ENCODE measurements around the gene PRDM12. TPM values are rescaled to one million over a fixed set of nuclear protein-coding genes. Genes with fewer than 3 reads are reported as not detected.
A peak's percentile ranks its signal among the peaks of the same experiment; 100 is the strongest.

PRDM12 gene
- total RNA-seq, 1 donor from 2014 or later = not detected

GRCh38 chr9:130703501-130703900 is 39.1 kb downstream of the PRDM12 start:
- Mint-ChIP-seq H3K4me1 (ENCODE audit: low read depth) (no peaks in the 10 kb centered on the region), H3K4me3 (ENCODE audit: low read depth) (no peak overlapping the region), H3K9me3 (ENCODE audit: low read depth) (no peaks in the 10 kb centered on the region), H3K27ac (no peak overlapping the region), H3K36me3 (ENCODE audit: insufficient read depth) (peaks cover 24% of the 10 kb centered on the region), H3K27me3 (no peaks in the 10 kb centered on the region)
- TF ChIP-seq CTCF (IDR thresholded peaks at IDR 0.05; ENCODE audit: unreplicated experiment) = no peak
- DNase-seq (ENCODE audit: low spot score, unreplicated experiment) = no peak

- Mint-ChIP-seq H3K36me3 (ENCODE audit: insufficient read depth) (peaks cover 14% of the 10 kb centered on the region), H3K4me3 (ENCODE audit: low read depth) (no peak overlapping the region), H3K4me1 (ENCODE audit: low read depth) (peaks cover 1% of the 10 kb centered on the region), H3K9me3 (ENCODE audit: low read depth) (no peaks in the 10 kb centered on the region), H3K27me3 (no peaks in the 10 kb centered on the region), H3K27ac (peak overlapping the region; percentile 39)
- peak; percentile 93 for TF ChIP-seq CTCF (IDR thresholded peaks at IDR 0.05; ENCODE audit: unreplicated experiment)
- peak; percentile 50 for DNase-seq (ENCODE audit: low spot score, unreplicated experiment)
Observed at GRCh38 chr9:130707225-130707976, 43.0 kb downstream of the PRDM12 start.

- H3K27me3 Mint-ChIP-seq = no peaks in the 10 kb centered on the region
- no peak for DNase-seq (ENCODE audit: low spot score, unreplicated experiment)
- H3K27ac Mint-ChIP-seq = no peak overlapping the region
- TF ChIP-seq CTCF (IDR thresholded peaks at IDR 0.05; ENCODE audit: unreplicated experiment) = no peak
- H3K4me1 Mint-ChIP-seq (ENCODE audit: low read depth) = peaks cover 24% of the 10 kb centered on the region
- H3K36me3 Mint-ChIP-seq (ENCODE audit: insufficient read depth) = no peaks in the 10 kb centered on the region
- H3K9me3 Mint-ChIP-seq (ENCODE audit: low read depth) = no peaks in the 10 kb centered on the region
- H3K4me3 Mint-ChIP-seq (ENCODE audit: low read depth) = no peak overlapping the region
Observed at GRCh38 chr9:130710822-130711352, 46.5 kb downstream of the PRDM12 start.

GRCh38 chr9:130711469-130711868 is 47.1 kb downstream of the PRDM12 start:
- peak overlapping the region; percentile 29 for H3K4me3 Mint-ChIP-seq (ENCODE audit: low read depth)
- H3K27ac Mint-ChIP-seq = no peak overlapping the region
- H3K27me3 Mint-ChIP-seq = no peaks in the 10 kb centered on the region
- no peaks in the 10 kb centered on the region for H3K9me3 Mint-ChIP-seq (ENCODE audit: low read depth)
- no peak for DNase-seq (ENCODE audit: low spot score, unreplicated experiment)
- peaks cover 26% of the 10 kb centered on the region for H3K4me1 Mint-ChIP-seq (ENCODE audit: low read depth)
- H3K36me3 Mint-ChIP-seq (ENCODE audit: insufficient read depth) = no peaks in the 10 kb centered on the region
- TF ChIP-seq CTCF (IDR thresholded peaks at IDR 0.05; ENCODE audit: unreplicated experiment) = no peak

GRCh38 chr9:130712564-130713285 is 48.3 kb downstream of the PRDM12 start:
- H3K27me3 Mint-ChIP-seq = no peaks in the 10 kb centered on the region
- peak overlapping the region; percentile 89 for H3K4me3 Mint-ChIP-seq (ENCODE audit: low read depth)
- peak overlapping the region; percentile 95 for H3K27ac Mint-ChIP-seq
- H3K9me3 Mint-ChIP-seq (ENCODE audit: low read depth) = no peaks in the 10 kb centered on the region
- DNase-seq (ENCODE audit: low spot score, unreplicated experiment) = peak; percentile 92
- no peaks in the 10 kb centered on the region for H3K36me3 Mint-ChIP-seq (ENCODE audit: insufficient read depth)
- H3K4me1 Mint-ChIP-seq (ENCODE audit: low read depth) = peaks cover 26% of the 10 kb centered on the region
- TF ChIP-seq CTCF (IDR thresholded peaks at IDR 0.05; ENCODE audit: unreplicated experiment) = no peak
